PFSK-1 (cell line): Measurements from ENCODE around the gene PRKAG2.

Experiments
- POLR2AphosphoS5 ChIP-seq: IDR thresholded peaks from 2 replicates; pipeline ENCODE4 v1.6.1; 2012; ENCODE audit warnings: low read depth, mild to moderate bottlenecking, control low read depth, low read length, moderate library complexity
- TAF1 ChIP-seq: IDR thresholded peaks from 2 replicates; pipeline ENCODE4 v1.6.1; 2012; ENCODE audit warnings: low read length, control low read depth, borderline replicate concordance; ENCODE audit not compliant: insufficient read depth

- TF ChIP-seq TAF1 (no peak), POLR2AphosphoS5 (no peak)
These were observed 133.4 kb downstream of the PRKAG2 start for GRCh38 chr7:151743481-151743983.
